Measurements from ENCODE around the gene GPATCH3.
A peak's percentile ranks its signal among the peaks of the same experiment; 100 is the strongest.
"Not testable (repeated sequence)": the region's sequence is repeated elsewhere in the genome, so short reads cannot be mapped to it uniquely, and the experiment has no call there.

Gene GPATCH3

GRCh38 chr1:26913389-26913753, 13.1 kb upstream of the GPATCH3 start:
- DNase-seq (ENCODE audit: low read depth in 2 of 3, low spot score in 2 of 3) = no peak

GRCh38 chr1:26912147-26912490, 11.9 kb upstream of the GPATCH3 start:
- DNase-seq (ENCODE audit: low read depth in 2 of 3, low spot score in 2 of 3) = no peak

GRCh38 chr1:26911399-26912146, 11.3 kb upstream of the GPATCH3 start:
- DNase-seq (ENCODE audit: low read depth in 2 of 3, low spot score in 2 of 3) = no peak

- no peak for DNase-seq (ENCODE audit: low read depth in 2 of 3, low spot score in 2 of 3)
Measured at GRCh38 chr1:26910343-26911160, 10.3 kb upstream of the GPATCH3 start.

DNA sequence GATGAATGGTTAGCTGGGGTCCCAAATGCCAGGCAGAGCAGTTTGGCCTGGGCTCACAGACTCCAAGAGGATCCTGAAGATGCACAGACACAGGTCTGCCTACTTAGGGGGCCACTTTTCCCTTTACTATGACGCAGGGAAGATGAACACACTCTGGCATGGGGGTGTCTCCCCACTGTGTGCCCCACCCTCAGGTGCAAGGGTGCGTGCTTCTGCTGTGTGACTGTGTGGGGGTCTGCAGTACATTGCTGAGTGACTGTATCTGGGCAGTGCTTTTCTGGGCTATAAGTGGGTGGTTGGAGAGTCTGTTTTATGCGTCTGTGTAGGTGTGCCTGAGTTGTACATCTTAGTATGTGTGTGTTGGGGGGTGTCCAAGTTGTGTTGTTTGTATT, 9.7 kb upstream of the GPATCH3 start:
- no peak for DNase-seq (ENCODE audit: low read depth in 2 of 3, low spot score in 2 of 3)

- DNase-seq (ENCODE audit: low read depth in 2 of 3, low spot score in 2 of 3) = no peak
Measured at GRCh38 chr1:26907071-26907917, 7.0 kb upstream of the GPATCH3 start.

- DNase-seq (ENCODE audit: low read depth in 2 of 3, low spot score in 2 of 3) = no peak
Measured at GRCh38 chr1:26900815-26901511, 696 bp upstream of the GPATCH3 start.

- no peak for DNase-seq (ENCODE audit: low read depth in 2 of 3, low spot score in 2 of 3)
Measured at GRCh38 chr1:26897351-26897750, 2.9 kb downstream of the GPATCH3 start.

DNA sequence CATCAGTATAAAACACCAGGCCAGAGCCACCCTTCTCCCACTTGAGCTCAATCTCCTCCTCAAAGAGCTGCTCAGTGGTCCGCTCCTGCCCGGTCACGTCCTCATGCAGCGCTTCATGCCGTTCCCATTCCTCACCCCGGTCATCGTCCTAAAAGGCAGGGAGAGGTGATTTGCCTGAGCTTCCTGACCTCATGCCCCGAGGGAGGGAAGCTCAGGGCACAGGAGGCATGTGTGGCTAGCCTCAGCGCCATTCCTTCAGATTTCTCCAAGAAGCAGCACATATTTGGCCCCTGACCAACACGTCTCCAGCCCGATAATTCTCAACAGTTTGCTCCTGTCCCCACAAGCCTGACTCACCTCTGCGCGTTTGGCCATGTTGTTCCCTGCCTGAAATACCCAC, 6.0 kb downstream of the GPATCH3 start:
- no peak for DNase-seq (ENCODE audit: low read depth in 2 of 3, low spot score in 2 of 3)

GRCh38 chr1:26890467-26890796, 9.8 kb downstream of the GPATCH3 start:
- no peak for DNase-seq (ENCODE audit: low read depth in 2 of 3, low spot score in 2 of 3)

DNA sequence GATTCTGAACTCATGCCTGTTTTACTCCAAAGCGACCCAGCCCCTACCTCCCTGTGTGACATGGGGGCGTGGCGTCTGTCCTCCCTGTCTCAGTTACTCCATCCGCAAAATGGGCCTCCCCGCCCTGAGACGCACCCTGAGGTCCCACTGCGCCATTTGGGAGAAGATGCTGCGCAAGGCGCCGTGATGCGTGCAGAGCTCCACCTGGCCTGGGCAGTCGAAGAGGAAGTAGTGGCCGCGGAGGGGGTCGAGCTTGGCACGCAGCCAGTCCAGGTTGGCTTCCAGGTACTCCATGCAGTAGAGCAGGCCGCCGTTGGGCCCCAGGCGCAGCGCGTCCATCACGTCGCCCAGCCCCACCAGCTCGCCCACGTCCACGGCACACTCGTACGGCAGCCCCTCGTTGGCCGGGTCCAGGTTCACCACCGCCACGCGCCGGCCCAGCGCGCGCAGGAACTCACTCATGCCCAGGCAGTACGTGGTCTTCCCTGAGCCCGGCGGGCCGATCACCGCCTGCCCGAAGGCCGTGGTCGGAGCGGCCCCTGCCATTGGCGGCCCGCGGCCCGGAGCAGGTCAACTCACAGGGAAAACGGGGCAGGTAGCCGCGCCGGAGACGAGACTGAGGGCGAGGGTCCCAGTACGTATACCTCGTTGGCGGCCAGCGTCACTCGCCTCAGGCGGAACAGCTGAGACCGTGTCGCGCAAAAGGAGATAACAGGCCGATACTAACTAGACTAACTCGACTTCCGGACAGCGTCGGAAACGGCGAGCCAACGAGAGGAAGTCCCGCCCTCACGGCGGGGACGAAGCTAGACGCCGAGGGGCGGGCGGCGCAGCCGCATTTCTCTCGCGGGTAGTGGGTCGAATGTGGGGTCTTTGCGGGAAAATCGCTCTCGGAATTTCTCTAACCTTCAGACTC, 10.5 kb downstream of the GPATCH3 start, which contains the start of gene GPN2:
GPN2 (minus strand) TSS at position 733 of the 916 bp plus-strand sequence; CDS start at position 546, 187 bp downstream.
- peak; percentile 44 to 63 (median 58) for DNase-seq (ENCODE audit: low read depth in 2 of 3, low spot score in 2 of 3)

DNA sequence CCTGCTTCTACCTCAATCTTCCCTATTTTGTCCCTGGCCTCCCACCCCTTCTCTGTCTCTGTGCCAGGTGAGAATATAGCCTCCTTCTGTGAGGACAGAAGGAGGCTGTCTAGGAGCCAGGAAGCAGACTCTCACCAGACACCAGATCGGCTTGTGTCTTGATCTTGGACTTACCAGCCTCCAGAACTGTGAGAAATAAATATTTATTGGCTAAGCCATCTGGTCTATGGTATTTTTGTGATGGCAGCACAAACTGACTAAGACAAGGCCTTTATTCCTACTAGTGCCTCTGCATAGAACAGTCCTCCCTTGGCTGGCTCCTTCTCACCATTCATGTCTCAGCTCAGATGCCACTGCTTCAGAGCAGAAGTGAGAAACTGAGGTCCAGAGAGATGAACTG, 12.0 kb downstream of the GPATCH3 start:
- no peak for DNase-seq (ENCODE audit: low read depth in 2 of 3, low spot score in 2 of 3)

DNA sequence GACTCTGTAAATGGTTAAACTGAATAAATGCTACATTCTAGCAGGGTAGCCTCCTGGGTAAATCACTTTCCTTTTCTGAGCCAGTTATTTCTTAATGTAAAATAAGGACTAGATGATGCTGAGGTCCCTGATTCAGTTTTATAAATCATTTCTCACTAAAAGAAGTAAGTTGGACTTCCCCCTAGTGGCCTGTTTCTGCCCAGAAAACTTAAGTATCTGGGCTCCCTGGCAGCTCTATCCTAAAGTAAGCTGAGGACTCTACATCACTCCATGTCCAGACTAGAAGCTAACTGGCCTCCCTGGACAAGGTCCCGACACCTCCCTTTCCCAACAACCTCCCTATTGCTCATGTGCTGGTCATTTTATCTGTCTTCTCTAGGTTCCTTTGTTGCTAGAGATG, 13.1 kb downstream of the GPATCH3 start:
- no peak for DNase-seq (ENCODE audit: low read depth in 2 of 3, low spot score in 2 of 3)

DNA sequence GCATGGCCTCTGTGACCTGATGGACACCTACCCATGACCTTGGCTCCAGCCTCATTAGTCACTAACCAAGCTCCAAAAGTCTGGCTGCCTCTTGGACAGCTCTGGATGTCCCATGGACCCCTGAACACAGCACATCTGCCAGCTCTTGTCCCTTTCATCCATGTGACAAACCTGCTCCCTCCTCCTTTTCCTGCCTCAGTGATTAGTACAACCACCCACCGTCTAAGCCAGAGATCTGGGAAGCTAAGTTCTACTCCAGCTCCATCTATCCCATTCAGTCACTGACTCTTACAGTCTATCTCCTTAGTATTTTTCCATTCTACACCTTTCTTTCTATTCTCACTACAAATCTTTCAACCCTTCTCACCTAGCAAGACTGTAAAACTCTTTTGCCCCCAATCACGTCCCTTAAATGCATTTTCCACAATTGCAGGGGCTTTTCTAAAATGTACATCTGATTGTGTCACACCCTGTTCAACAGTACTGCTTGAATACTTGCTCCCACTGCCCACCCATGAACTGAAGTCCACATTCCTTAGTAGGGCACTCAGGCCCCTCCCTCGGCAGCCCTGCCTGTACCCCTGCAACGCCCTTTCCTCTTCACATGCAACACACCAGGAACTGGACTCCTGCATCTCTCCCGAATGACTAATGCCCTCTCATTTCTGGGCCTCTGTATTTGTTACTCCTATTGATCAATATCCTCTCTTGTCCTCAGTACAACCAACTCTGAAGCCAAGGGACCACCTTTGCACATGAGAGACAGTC, 17.4 kb downstream of the GPATCH3 start:
- no peak for DNase-seq (ENCODE audit: low read depth in 2 of 3, low spot score in 2 of 3)

GRCh38 chr1:26881611-26882010, 18.7 kb downstream of the GPATCH3 start:
- not testable (repeated sequence) for DNase-seq (ENCODE audit: low read depth in 2 of 3, low spot score in 2 of 3)

DNA sequence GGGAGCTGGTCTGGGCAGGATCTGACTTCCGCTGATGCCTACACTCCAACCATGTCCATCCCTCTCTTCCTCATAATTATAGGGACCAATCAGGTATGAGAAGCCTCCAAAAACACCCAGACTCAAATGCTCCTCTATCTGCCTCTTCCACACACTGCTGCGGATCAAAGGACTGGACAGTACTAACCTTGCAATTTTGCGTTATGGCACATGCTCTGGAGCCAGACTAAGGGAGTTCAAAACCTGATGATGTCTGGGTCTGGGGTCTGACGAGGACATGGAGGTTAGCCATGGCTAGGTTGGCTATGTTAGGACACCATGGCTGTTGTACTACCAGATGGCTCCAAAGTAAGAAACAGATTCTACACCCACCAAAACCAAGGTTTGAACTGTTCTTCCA, 20.5 kb downstream of the GPATCH3 start:
- DNase-seq (ENCODE audit: low read depth in 2 of 3, low spot score in 2 of 3) = no peak

- DNase-seq (ENCODE audit: low read depth in 2 of 3, low spot score in 2 of 3) = no peak
Measured at GRCh38 chr1:26877326-26877725, 22.9 kb downstream of the GPATCH3 start.

DNA sequence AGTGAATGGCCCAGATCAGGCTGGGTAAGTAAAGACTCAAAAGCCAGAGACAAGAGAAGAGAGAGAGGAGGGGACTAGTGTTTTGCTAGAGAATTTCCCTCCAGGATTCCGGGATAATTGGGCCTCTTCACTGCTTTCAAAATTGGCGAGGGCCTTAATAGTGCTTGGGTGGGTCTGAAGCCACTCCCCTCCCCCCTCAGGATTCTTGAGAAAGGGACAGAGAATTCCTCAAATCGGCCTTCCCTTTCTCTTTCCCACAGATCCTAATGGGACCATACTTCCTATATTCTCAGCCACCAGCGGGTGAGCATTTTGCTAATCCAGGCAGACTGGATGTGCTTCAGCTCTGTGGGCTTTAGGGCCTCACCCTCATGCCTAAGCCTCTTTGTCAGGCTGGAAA, 25.4 kb downstream of the GPATCH3 start:
- no peak for DNase-seq (ENCODE audit: low read depth in 2 of 3, low spot score in 2 of 3)

DNA sequence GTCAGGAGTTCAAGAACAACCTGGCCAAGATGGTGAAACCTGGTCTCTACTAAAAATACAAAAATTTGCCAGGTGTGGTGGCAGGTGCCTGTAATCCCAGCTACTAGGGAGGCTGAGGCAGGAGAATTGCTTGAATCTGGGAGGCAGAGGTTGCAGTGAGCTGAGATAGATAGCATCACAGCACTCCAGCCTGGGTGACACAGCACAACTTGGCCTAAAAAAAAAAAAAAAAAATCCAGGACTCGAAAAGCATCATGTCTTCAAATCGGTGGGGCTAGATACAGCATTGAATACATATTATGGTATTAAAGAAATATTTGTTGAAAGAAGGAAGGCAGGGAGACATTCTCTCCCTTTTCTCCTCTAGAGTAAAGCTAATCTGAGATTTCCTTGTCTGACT, 27.2 kb downstream of the GPATCH3 start:
- DNase-seq (ENCODE audit: low read depth in 2 of 3, low spot score in 2 of 3) = not testable (repeated sequence)
